Measurements from ENCODE around the gene CNTRL.

GRCh38 chr9:121179930-121180681 is 105.4 kb downstream of the CNTRL start:
- no peak for TF ChIP-seq CTCF (IDR thresholded peaks at IDR 0.05)
- no peak for TF ChIP-seq USF1 (IDR thresholded peaks at IDR 0.05; ENCODE audit: borderline replicate concordance, low read depth)
- TF ChIP-seq YY1 (IDR thresholded peaks at IDR 0.05; ENCODE audit: low read depth) = no peak
- TF ChIP-seq RAD21 (IDR thresholded peaks at IDR 0.05; ENCODE audit: low read length) = no peak
- TF ChIP-seq POLR2AphosphoS5 (IDR thresholded peaks at IDR 0.05; ENCODE audit: low read depth, low read length) = no peak
- no peak for TF ChIP-seq REST (IDR thresholded peaks at IDR 0.05; ENCODE audit: low read depth, low read length)
- TF ChIP-seq NFIC (IDR thresholded peaks at IDR 0.05; ENCODE audit: borderline replicate concordance) = no peak
- TF ChIP-seq EZH2phosphoT487 (IDR thresholded peaks at IDR 0.05; ENCODE audit: borderline replicate concordance, low read depth) = no peak
- no peak for TF ChIP-seq JUND (IDR thresholded peaks at IDR 0.05)
- TF ChIP-seq RCOR1 (IDR thresholded peaks at IDR 0.05; ENCODE audit: low read length) = no peak
- no peak for TF ChIP-seq ZBTB33 (IDR thresholded peaks at IDR 0.05; ENCODE audit: borderline replicate concordance, low read depth)
- TF ChIP-seq MAX (IDR thresholded peaks at IDR 0.05; ENCODE audit: low read depth) = no peak
- TF ChIP-seq GATA2 (CRISPR knock-in tag; IDR thresholded peaks at IDR 0.05) = no peak
- no peak for TF ChIP-seq GABPA (IDR thresholded peaks at IDR 0.05; ENCODE audit: low read depth)
